SK-N-SH treated with all-trans-retinoic acid at 6 μM for 48 hours (cell line): ENCODE data around the gene FABP3.

Source experiments
- ATAC-seq: fragments of 200-7000 bp; cut with Tn5 transposase; 3 replicates; pipeline ENCODE4 v1.9.1; 2020; ENCODE audit warnings: mild to moderate bottlenecking, moderate library complexity
- ARNTL ChIP-seq: fragments of 450-650 bp; formaldehyde crosslinking; IDR thresholded peaks from 2 replicates; pipeline ENCODE4 v1.5.0; 2020; ENCODE audit warnings: low read depth, mild to moderate bottlenecking, moderate library complexity, borderline replicate concordance
- CSDC2 ChIP-seq: fragments of 250-450 bp; sonication (Bioruptor Pico); IDR thresholded peaks from 2 replicates; pipeline ENCODE4 v1.5.0; 2020; ENCODE audit warnings: mild to moderate bottlenecking, moderate library complexity
- ESRRG ChIP-seq: fragments of 250-450 bp; sonication (Bioruptor Pico); IDR thresholded peaks from 2 replicates; pipeline ENCODE4 v1.6.1; 2021; ENCODE audit warnings: mild to moderate bottlenecking
- GLIS3 ChIP-seq: fragments of 250-450 bp; sonication (Bioruptor Pico); IDR thresholded peaks from 2 replicates; pipeline ENCODE4 v1.5.0; 2020; ENCODE audit warnings: mild to moderate bottlenecking, moderate library complexity
- OSR1 ChIP-seq: fragments of 250-450 bp; sonication (Bioruptor Pico); IDR thresholded peaks from 2 replicates; pipeline ENCODE4 v1.8.0; 2022; ENCODE audit warnings: moderate library complexity, mild to moderate bottlenecking, inconsistent platforms
- PPARA ChIP-seq: fragments of 250-450 bp; sonication (Bioruptor Pico); IDR thresholded peaks from 2 replicates; pipeline ENCODE4 v1.5.0; 2020; ENCODE audit warnings: mild to moderate bottlenecking, borderline replicate concordance
- RARB ChIP-seq: fragments of 250-450 bp; sonication (Bioruptor Pico); IDR thresholded peaks from 2 replicates; pipeline ENCODE4 v1.8.0; 2021; ENCODE audit warnings: mild to moderate bottlenecking, moderate library complexity
- TCF4 ChIP-seq: fragments of 250-450 bp; sonication (Bioruptor Pico); IDR thresholded peaks from 2 replicates; pipeline ENCODE4 v1.8.0; 2021; ENCODE audit warnings: mild to moderate bottlenecking, moderate library complexity, borderline replicate concordance
- TOX ChIP-seq: fragments of 250-450 bp; sonication (Bioruptor Pico); IDR thresholded peaks from 2 replicates; pipeline ENCODE4 v1.8.0; 2021; ENCODE audit warnings: mild to moderate bottlenecking, moderate library complexity, borderline replicate concordance
- ZFP3 ChIP-seq: fragments of 250-450 bp; sonication (Bioruptor Pico); IDR thresholded peaks from 2 replicates; pipeline ENCODE4 v1.5.0; 2020; ENCODE audit warnings: mild to moderate bottlenecking, moderate library complexity
- ZNF565 ChIP-seq: fragments of 450-650 bp; formaldehyde crosslinking; conservative IDR thresholded peaks from 2 replicates; pipeline ENCODE4 v1.5.0; 2020; ENCODE audit warnings: low read depth, mild to moderate bottlenecking, moderate library complexity
- TF ChIP-seq, protein P1 (sequence below): fragments of 250-450 bp; sonication (Bioruptor Pico); IDR thresholded peaks from 2 replicates; pipeline ENCODE4 v1.5.1; 2021; ENCODE audit warnings: mild to moderate bottlenecking, moderate library complexity
- TF ChIP-seq, protein P2 (sequence below): fragments of 250-450 bp; sonication (Bioruptor Pico); IDR thresholded peaks from 2 replicates; pipeline ENCODE4 v1.5.0; 2020; ENCODE audit warnings: mild to moderate bottlenecking, moderate library complexity
- TF ChIP-seq, protein P3 (sequence below): fragments of 250-450 bp; sonication (Bioruptor Pico); IDR thresholded peaks from 2 replicates; pipeline ENCODE4 v1.5.1; 2020; ENCODE audit warnings: low read depth, mild to moderate bottlenecking, moderate library complexity
- TF ChIP-seq, protein P4 (sequence below): fragments of 250-450 bp; sonication (Bioruptor Pico); IDR thresholded peaks from 2 replicates; pipeline ENCODE4 v1.8.0; 2021; ENCODE audit warnings: low read depth, mild to moderate bottlenecking, moderate library complexity, borderline replicate concordance

The FABP3 gene

DNA sequence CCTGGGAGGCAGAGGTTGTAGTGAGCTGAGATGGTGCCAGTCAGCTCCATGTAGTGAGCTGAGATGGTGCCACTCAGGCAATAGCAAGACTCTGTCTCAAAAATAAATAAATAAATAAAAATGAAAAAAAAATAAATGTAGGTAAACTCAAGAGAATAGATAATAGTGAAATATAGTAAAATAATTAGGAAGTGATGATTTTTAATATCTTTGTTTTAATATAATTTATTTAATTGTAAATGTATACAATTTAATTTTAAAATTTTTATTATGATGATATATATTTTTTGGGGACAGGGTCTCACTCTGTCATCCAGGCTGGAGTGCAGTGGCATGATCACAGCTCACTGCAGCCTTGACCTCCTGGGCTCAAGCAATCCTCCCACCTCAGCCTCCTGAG, 20.6 kb upstream of the FABP3 start:
- TF ChIP-seq, protein P1, sequence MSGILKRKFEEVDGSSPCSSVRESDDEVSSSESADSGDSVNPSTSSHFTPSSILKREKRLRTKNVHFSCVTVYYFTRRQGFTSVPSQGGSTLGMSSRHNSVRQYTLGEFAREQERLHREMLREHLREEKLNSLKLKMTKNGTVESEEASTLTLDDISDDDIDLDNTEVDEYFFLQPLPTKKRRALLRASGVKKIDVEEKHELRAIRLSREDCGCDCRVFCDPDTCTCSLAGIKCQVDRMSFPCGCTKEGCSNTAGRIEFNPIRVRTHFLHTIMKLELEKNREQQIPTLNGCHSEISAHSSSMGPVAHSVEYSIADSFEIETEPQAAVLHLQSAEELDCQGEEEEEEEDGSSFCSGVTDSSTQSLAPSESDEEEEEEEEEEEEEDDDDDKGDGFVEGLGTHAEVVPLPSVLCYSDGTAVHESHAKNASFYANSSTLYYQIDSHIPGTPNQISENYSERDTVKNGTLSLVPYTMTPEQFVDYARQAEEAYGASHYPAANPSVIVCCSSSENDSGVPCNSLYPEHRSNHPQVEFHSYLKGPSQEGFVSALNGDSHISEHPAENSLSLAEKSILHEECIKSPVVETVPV (CRISPR knock-in tag): no peak
- no peak for ATAC-seq

DNA sequence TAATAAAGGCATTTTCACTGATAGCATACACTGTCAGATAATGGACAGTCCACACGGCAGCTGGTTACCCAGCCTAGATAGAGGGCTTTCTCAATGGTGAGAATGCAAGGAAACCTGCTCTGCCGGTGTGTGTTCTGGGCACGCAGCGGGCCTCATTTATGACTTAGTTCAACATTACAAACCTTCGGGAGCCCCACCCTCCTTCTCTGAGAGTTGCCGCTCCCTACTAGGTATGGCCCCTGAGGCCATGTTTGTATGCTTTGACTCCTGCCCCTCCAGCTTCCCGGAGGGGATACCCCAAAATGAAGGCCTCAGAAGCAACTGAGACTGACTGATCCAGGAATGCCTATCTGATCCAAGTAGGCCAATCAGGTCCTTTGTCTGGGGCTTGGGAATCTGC, 17.2 kb upstream of the FABP3 start:
- no peak for ATAC-seq
- TF ChIP-seq ZFP3 (CRISPR knock-in tag) (no peak), RARB (no peak), TOX (CRISPR knock-in tag) (no peak), ZNF565 (CRISPR knock-in tag) (no peak), PPARA (CRISPR knock-in tag) (no peak), TCF4 (no peak), OSR1 (CRISPR knock-in tag) (no peak), ARNTL (no peak), CSDC2 (no peak)
- TF ChIP-seq, protein P1 (CRISPR knock-in tag): no peak
- TF ChIP-seq, protein P2, sequence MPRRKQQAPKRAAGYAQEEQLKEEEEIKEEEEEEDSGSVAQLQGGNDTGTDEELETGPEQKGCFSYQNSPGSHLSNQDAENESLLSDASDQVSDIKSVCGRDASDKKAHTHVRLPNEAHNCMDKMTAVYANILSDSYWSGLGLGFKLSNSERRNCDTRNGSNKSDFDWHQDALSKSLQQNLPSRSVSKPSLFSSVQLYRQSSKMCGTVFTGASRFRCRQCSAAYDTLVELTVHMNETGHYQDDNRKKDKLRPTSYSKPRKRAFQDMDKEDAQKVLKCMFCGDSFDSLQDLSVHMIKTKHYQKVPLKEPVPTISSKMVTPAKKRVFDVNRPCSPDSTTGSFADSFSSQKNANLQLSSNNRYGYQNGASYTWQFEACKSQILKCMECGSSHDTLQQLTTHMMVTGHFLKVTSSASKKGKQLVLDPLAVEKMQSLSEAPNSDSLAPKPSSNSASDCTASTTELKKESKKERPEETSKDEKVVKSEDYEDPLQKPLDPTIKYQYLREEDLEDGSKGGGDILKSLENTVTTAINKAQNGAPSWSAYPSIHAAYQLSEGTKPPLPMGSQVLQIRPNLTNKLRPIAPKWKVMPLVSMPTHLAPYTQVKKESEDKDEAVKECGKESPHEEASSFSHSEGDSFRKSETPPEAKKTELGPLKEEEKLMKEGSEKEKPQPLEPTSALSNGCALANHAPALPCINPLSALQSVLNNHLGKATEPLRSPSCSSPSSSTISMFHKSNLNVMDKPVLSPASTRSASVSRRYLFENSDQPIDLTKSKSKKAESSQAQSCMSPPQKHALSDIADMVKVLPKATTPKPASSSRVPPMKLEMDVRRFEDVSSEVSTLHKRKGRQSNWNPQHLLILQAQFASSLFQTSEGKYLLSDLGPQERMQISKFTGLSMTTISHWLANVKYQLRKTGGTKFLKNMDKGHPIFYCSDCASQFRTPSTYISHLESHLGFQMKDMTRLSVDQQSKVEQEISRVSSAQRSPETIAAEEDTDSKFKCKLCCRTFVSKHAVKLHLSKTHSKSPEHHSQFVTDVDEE (CRISPR knock-in tag): no peak
- TF ChIP-seq, protein P3, sequence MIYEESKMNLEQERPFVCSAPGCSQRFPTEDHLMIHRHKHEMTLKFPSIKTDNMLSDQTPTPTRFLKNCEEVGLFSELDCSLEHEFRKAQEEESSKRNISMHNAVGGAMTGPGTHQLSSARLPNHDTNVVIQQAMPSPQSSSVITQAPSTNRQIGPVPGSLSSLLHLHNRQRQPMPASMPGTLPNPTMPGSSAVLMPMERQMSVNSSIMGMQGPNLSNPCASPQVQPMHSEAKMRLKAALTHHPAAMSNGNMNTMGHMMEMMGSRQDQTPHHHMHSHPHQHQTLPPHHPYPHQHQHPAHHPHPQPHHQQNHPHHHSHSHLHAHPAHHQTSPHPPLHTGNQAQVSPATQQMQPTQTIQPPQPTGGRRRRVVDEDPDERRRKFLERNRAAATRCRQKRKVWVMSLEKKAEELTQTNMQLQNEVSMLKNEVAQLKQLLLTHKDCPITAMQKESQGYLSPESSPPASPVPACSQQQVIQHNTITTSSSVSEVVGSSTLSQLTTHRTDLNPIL (CRISPR knock-in tag): no peak

DNA sequence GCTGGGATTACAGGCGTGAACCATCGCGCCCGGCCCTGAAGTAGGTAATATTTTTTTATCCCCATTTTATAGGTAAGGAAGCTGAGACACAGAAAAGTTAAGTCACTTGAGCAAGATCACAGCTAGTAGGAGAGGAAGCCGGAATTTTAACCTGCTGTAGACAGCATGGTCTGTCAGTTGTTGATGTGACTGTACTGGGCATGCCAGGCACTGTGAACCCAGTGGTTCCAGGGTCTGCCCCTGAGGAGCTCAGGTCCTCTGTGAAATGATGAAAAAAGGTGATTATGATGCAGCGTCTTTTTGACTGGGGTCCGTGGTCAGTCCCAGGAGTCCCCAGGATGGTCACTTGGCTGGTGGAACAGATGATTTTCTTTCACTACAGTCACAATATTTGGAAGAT, 16.7 kb upstream of the FABP3 start:
- TF ChIP-seq, protein P3 (CRISPR knock-in tag): no peak
- TF ChIP-seq, protein P2 (CRISPR knock-in tag): no peak
- TF ChIP-seq CSDC2: no peak
- TF ChIP-seq ARNTL: no peak
- no peak for TF ChIP-seq RARB
- no peak for TF ChIP-seq OSR1 (CRISPR knock-in tag)
- TF ChIP-seq, protein P4, sequence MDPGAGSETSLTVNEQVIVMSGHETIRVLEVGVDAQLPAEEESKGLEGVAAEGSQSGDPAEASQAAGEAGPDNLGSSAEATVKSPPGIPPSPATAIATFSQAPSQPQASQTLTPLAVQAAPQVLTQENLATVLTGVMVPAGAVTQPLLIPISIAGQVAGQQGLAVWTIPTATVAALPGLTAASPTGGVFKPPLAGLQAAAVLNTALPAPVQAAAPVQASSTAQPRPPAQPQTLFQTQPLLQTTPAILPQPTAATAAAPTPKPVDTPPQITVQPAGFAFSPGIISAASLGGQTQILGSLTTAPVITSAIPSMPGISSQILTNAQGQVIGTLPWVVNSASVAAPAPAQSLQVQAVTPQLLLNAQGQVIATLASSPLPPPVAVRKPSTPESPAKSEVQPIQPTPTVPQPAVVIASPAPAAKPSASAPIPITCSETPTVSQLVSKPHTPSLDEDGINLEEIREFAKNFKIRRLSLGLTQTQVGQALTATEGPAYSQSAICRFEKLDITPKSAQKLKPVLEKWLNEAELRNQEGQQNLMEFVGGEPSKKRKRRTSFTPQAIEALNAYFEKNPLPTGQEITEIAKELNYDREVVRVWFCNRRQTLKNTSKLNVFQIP (CRISPR knock-in tag): no peak
- TF ChIP-seq GLIS3 (CRISPR knock-in tag): no peak
- TF ChIP-seq ESRRG: no peak

More for the DNA sequence above, 16.7 kb upstream of the FABP3 start:
- no peak for ATAC-seq
